HG02759 (cell line): ENCODE results near the gene NTF4.

Source experiments
- ATAC-seq: cut with Tn5 transposase; IDR thresholded peaks from one replicate; pipeline ENCODE4 v1.9.1; 2021; ENCODE audit warnings: mild to moderate bottlenecking, moderate library complexity; ENCODE audit not compliant: unreplicated experiment

Gene NTF4

DNA sequence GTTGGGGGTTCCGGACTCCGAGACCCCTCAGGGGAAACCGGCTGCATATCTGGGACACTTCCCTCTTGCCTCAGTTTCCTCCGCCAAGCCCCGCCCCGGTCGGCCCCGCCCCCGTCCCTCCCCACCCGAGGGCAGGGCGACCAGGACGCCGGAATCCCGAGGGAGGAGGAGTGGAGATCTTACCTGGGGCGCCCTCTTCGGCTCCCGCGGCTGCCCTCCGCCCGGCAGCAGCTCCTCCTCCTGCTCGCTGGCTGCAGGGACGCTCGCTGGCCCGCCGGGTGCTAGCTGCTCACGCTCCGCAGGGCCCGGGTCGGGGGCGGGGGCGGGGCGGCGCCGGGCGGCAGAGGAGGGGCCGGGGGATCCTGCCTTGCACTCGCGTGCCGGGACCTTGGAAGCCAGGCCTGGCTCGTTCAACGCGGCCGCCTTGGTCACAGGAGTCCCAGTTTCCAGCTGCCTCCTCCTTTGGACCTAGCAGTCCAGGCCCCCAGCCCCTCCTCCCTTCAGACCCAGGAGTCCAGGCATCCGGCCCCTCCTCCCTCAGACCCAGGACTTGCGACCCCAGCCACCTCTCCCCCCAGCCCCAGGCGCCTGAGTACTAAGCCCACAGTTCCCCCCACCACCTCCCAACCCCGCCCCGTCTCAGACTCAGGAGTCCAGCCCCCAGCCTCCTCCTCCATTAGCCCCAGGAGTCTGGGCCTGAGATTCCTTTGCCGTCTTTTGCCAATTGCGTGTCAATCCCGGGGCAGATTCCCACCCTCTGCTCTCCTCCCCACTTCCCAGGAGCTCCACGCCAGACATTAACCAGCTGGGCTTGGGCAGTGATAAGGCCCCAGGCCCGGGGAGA lies at the start of gene NTF4:
TSS of gene NTF4 (minus strand) at position 51 of the 844 bp plus-strand sequence. CDS start 2,821 bp downstream, outside the sequence.
- no peak for ATAC-seq

DNA sequence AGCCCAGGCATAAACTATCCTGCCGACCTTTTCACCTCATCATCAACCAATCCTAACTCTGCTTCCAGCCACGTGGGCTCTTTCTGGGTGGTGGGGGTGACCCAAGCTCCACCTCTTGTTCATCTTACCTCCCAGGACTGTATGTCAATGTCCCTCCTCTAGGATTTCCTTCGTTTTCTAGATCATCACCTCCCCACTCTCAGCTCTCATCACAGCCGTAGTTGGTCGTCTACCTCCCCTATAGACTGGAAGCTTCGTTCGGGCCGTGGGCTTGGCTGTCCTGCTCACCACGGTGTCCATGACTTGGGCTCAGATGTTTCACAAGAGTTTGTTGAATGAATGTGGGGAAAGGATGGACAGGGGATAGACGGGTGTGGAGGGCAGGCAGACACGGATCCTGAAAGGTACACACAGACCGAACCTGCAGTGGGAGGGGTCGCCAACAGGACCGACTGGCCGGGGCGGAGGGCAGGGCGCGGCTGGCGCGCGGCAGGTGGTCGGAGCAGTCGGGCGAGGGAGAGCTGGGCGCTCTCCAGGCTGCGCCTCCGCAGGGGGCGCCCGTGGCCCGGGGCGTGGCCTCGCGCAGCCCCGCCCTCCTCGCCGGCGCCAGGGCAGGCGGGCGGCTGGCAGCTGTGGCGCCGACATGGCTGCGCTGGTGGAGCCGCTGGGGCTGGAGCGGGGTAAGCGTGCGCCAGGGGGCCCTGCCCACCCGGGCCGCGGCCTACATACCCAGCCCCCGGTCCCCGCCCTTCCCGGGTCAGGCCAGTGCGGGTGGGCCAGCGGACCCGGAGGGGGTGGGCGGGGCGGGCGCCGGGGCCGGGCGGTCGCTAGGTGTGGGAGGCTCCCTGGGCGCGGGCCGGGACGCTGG lies 49.4 kb upstream of the NTF4 start, which contains the start of gene LIN7B:
TSS of gene LIN7B (plus strand) at position 609 of the 868 bp plus-strand sequence. CDS start at position 644, 35 bp downstream.
- ATAC-seq: peak; percentile 60

GRCh38 chr19:49111218-49111998 lies 46.8 kb upstream of the NTF4 start:
- ATAC-seq: no peak

DNA sequence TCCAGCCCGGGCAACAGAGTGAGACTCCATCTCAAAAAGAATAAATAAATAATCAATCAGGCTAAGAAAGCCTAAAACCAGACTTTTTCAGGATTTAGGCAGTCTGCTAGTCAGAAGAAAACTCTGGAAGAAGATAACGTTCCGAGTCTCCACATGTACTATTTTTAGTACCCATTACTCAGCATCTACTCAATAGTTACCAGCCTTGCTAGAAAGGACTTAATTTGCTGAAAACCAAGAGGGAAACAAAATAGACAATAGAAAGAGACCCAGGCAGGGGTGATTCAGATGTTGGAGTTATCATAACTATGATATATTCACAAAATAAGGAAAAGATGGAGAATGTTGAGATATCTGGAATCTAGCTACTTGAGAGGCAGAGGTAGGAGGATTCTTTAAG lies 45.9 kb upstream of the NTF4 start:
- no peak for ATAC-seq

DNA sequence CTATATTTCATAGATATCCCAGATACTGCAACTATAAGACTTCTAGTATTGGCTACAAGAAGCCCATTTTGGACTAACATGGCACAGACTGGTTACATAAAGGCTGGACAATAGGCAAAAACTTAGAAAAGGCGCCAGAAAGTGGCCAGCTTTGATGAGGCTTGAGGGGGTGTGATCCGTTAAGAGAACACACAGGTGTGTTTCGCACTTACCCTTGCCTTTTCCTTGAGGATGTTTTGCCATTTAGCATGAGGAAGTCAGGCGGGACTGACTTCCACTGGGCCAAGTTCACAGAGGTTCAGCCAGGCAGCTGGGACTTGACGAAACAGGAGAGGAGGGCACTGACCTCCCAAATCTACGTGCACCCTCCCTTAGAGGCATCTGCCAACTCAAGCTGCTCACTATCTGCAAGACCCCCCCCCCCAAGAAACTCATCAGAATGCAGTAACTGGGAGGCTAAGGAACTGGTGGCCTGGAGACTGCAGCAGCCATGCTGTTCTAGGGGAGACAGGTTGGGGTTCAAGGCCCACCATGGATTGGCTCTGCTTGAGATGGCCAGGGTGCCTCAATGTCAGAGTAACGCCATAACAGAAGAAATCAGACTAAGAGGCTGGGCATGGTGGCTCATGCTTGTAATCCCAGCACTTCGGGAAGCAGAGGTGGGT lies 45.1 kb upstream of the NTF4 start:
- no peak for ATAC-seq

DNA sequence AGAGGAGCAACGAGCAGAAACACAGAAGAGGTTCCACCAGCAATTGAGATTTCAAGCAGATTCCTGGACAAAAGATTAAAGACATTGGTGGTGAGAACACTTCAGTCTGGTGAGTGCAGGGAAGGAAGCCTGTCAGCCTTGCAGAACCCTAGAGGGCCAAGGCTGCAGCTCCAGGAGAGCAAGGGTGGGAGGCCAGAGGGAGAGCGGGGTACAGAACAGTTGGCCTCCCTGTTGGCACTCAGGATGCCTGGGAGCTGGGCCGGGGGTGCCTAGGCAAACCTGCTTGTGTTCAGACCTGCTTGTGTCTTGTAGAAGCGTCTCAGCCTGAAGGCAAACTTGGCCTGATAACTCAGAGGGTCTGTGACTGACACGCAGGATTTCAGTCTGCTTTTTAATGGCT lies 44.4 kb upstream of the NTF4 start:
- no peak for ATAC-seq

- ATAC-seq: no peak
Measured at GRCh38 chr19:49107625-49108459, 43.2 kb upstream of the NTF4 start.

GRCh38 chr19:49106648-49107135 lies 42.1 kb upstream of the NTF4 start:
- no peak for ATAC-seq

- no peak for ATAC-seq
Measured at GRCh38 chr19:49104229-49104864, 39.7 kb upstream of the NTF4 start.

DNA sequence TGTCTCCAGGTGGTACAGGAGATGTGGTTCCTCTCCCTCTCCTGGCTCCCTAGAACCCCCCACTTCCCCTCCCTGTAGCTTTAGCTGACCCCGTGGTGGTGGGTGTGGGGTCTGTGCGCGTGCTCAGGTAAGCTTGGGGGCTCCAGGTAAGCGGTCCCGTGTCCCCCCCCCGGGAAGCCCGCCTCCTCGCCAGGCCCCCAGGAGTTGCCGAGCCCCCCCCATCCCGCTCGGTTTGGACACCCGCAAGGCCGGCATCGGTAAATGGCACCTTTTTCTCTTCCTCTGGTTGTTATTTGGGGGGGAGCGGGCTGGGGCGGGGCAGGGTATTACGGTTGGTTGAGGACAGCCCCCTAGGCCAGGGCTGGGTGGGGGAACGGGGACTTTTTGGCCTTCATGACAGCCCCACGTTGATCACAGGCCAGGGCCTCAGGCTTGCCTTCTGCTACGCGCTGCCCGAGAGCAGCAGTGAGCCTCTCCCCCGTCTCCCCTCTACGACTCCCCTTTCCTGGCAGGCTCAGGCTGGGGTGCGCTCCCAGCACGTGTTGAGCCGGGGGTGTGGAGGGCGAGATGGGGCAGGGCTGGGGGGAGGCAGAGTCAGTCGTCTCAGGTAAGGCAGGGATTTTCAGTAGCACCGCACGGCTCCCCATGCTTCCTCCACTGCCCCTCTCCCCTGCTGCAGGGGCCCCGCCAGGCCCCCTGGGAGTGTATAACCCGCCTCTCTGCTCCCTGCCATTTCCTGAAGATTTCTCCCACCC lies 38.9 kb upstream of the NTF4 start:
- no peak for ATAC-seq

GRCh38 chr19:49102303-49102702 lies 37.7 kb upstream of the NTF4 start:
- no peak for ATAC-seq

DNA sequence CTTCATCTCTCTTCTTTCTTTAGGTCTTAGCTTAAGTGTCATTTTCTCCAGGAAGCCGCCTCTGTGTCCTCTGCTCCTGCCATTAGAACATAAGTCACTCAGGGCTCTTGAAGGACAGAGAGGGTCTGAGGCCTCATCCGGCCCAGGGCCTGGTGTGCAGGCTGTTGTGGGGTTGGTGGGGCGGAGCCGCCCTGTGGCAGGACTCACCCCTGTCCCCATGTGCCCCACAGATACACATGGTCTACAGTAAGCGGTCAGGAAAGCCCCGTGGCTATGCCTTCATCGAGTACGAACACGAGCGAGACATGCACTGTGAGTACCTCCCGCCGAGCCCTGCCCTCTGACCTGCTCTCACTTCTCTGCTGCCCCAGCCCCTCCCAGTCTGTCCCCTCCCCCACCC lies 36.5 kb upstream of the NTF4 start:
- ATAC-seq: no peak

DNA sequence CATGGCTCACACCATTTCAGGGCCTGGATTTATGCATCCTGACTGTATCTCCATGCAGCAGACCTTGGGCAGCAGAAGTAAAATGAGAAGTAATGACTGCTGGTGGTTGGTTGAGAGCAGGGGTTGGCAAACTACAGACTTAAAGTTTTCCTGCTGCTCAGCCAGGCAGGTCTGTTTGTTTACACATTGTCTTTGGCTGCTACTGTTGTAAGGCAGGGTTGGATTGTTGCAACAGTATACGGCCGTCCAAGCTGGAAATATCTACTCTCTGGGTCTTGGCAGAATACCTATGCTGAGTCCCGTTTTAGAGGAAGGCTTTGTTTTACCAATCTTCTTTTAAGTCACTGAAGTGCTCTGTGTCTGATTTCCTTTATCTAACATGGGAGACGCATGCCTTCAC lies 34.2 kb upstream of the NTF4 start:
- no peak for ATAC-seq

GRCh38 chr19:49097453-49098288 lies 33.1 kb upstream of the NTF4 start:
- no peak for ATAC-seq

DNA sequence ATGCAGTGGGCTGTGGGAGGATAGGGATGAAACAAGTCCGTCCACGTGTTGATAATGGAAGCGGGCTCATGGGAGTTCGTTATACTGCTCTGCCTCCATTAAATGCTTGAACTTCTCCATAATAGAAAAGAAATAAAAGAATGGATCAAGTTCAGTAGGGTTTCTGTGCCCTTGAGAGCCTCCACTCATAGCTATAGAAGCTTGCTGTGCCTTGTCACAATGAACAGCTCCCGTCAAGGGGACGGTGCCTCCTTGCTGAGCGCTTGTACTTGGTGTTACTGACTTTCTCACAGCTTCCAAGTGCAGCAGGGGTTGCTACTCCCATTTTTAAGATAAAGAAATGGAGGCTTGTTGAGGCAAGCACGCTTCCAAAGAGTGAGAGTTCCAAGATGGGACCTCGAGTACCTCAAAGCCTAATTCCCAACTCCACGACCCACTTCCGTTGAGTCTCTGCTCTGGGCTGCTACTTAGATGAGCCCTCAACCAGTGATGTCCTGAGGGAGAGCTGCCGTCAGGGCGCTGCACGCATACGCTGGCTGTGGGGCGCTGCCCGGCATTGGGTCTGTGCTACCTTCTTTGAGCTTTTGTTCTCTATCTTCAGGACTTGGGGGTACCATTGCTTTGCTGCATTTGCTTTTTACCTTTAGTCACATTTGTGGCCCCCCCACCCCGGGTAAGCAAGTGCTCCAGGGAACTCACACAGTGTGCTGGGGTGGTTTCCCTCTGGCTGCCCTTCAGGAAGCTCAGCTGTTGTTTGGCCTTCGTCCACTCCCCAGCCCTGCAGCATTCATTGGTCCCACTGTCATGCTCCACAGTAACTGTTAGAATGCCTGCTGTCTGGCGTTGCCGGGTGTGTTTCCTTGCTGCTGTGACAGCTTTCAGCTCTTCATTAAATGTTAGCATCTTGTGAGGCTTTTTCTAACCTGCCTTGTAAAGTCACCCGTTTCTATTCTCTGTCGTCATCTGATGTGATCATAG lies 30.2 kb upstream of the NTF4 start:
- ATAC-seq: no peak

GRCh38 chr19:49092686-49093085 lies 28.1 kb upstream of the NTF4 start:
- no peak for ATAC-seq
